Stimulated activated naive CD4-positive, alpha-beta T cell (primary cell): ENCODE results near the gene MAST4.
"Not testable (repeated sequence)": the region's sequence is repeated elsewhere in the genome, so short reads cannot be mapped to it uniquely, and the experiment has no call there.

Source experiments
- DNase-seq, 6 experiments: peaks; one replicate each; lab custom pipeline; 2025; lab: John Stamatoyannopoulos, UW

MAST4 gene

GRCh38 chr5:66744040-66744439, 147.8 kb downstream of the MAST4 start:
- no peak for DNase-seq

- no peak for DNase-seq
These were observed 149.1 kb downstream of the MAST4 start for GRCh38 chr5:66745297-66745696.

- no peak for DNase-seq
These were observed 151.4 kb downstream of the MAST4 start for GRCh38 chr5:66747607-66748006.

DNA sequence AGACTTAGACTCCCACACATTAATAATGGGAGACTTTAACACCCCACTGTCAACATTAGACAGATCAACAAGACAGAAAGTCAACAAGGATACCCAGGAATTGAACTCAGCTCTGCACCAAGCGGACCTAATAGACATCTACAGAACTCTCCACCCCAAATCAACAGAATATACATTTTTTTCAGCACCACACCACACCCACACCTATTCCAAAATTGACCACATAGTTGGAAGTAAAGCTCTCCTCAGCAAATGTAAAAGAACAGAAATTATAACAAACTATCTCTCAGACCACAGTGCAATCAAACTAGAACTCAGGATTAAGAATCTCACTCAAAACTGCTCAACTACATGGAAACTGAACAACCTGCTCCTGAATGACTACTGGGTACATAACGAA, 156.5 kb downstream of the MAST4 start:
- DNase-seq = not testable (repeated sequence)

DNA sequence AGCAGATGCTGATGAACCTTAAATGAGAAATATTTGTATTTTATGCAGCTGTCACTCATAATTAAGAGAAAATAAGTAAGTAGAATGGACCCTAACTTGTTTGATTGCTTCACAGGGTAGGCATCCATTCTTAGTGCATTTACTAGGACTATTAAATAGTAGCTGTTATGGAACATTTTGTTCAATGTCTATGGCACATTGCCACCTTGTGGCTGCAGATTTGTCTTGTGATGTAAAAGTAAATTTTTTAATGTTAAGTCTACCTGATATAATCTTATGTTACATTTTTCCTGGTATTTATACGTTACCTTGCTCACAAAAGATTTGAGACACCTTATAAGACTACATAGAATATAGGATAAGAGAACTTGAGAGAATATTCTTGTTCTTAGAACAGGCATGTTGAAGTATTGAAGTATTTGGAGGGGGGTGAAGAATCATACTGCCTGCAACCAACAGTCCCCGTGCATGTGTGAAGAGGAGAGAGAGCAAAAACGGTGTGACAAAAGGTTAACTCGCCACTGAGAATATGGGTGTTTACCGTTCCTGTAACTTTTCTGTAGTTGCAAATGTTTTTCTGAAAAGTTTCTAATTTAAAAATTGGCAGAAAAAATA, 161.1 kb downstream of the MAST4 start:
- DNase-seq = peak in 2 of 6 experiments; percentile 18 to 28

DNA sequence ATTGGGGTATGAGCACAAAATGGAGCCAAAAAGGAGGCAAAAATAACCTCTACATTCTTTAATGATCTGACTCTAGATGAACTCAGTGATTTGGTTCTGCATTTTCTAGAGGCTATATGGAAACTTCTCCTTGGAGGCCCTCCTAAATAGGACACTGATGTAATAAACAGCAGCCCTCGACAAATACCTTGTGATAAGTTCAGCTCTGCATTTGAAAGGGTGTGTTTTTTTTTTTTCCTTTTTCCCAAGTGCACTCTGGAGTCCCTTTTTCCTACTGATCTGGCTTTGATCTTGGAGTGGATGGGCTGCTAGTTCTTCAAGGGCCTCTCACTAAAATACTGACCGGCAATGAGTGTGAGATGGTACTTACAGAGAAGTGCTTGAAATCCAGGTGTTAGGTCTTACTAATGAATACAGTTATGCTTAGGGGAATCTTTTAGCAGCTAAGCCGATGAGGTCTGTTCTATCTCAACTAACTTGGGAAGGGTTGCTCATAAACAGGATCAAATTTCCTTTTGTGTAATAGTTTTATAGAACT, 161.7 kb downstream of the MAST4 start:
- no peak for DNase-seq

- DNase-seq = no peak
These were observed 173.0 kb downstream of the MAST4 start for GRCh38 chr5:66769030-66769733.

DNA sequence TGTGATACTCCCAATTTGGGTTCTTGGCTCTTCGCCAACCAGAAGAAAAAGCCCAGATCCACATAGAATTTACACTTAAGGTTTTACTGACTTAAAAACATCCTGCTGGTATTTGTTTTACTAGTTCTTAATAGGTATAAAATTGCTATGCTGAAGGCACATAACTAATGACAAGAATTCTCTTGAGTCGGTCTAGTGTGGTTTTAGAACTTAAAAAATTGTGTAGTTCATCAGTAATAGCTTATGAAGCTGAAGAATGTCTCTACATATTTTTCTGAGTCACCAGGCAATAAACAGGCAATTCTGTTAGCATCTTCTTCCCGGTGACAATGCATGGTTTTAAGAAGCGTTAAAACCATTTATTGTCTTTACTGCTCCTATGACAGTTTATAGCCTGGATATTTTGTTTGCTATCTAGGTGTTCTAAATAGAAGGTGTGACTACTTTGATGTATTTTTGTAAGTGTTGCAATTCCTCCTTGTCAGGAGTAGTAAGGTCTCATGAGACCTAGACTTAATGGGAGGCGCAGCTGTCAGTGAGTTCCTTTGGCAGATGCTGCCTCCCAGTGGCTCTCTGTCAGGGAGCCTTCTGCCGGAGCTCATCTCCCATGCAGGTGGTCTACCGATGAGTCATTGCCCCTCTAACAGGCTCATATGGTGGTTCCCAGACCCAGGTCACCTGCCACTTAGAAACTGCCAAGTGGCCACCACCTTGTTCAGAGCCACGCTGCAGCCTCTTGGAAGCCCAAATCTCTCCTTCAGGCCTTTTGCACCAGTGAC, 173.8 kb downstream of the MAST4 start:
- DNase-seq = no peak

DNA sequence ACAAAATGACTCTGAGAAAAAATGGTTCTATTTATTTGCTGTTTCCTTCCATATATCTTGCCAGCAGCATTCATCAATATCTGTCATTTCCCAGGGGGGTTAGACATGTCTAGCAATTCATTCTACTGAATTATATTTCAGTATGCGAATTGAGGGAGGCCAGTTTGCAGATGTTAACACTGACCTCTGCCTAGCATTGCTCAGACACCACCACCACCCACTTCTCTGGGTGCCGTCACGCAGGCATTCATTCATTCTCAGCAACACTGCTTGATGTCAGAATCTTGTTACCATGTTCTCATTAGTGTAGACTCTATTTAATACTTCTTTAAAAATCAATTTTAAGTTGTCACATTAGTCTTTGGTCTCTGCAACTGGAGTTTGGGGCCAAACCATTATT, 181.7 kb downstream of the MAST4 start:
- no peak for DNase-seq

DNA sequence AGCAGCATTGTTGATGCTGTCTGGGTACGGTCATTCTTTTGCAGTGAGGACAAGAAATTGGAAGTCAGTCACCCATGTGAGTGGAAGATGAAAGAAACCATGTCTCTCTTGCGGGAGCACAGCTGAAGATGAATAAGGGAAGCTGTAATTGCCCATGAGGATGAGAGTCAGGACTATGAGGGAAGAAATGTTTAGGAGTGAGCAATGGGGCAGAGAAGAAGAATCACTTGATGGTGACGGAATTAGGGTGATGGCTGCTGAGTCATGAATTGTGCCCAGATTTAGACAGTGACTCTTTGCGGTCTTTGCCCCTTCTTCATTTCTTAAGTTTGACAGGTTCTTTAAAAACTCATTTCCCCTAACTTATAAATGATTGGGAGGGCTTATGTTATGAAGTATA, 183.3 kb downstream of the MAST4 start:
- DNase-seq = no peak

- no peak for DNase-seq
These were observed 192.4 kb downstream of the MAST4 start for GRCh38 chr5:66788556-66788955.

DNA sequence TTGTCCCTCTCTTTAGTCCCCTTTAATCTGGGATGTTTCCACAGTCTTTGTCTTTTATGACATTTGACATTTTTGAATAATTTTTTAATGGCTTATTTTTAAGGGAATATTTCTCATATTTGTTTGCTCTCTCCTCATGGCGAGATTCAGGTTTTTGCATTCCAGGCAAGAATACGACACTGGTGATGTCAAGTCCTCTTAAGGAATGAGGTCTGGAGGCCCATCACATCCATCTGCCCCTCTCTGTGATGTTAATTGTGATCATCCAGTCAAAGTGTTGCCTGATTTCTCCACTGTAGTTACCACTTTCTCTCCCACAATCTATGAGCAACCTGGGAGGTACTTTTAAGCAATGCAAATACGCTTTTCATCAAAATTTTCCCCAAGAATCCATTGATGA, 193.2 kb downstream of the MAST4 start:
- DNase-seq = no peak

DNA sequence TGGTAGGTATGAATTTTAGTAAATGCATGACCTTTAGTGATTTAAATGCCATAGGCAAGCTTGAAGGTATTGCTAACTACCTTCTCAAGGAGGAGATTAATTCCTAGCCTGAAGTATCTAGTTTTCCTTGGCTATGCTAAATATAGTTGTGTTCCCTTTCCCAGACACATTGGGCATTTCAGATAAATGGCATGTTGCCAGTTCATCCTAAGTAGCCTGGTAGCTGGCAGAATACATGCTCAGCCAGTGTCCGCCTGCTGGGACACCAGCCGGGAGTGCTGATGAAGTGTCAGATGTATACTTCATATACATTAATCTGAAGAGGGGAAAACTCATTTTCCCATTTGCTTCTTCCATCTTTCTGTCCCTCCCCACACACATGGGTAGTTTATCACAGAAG, 196.9 kb downstream of the MAST4 start:
- no peak for DNase-seq

GRCh38 chr5:66795682-66796081, 199.5 kb downstream of the MAST4 start:
- DNase-seq = no peak

- no peak for DNase-seq
These were observed 200.4 kb downstream of the MAST4 start for GRCh38 chr5:66796305-66797292.

DNA sequence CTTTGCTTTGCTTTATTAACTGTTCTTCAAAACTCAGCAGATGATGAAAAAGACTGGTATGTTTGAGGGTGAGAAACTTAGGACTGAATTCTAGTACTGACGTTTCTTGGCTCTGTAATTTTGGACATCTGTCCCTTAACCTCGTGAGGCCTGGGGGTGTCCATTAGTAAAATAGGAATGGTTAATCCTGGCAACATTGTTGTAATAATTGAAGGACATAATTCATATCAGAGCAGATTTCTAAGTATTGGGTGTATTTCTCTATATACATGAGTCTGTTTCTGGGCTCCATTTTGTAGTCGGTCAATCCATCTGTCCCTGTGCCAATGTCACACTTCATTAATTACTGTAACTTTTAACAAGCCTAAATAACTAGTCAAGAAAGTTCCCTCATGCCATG, 206.7 kb downstream of the MAST4 start:
- no peak for DNase-seq

DNA sequence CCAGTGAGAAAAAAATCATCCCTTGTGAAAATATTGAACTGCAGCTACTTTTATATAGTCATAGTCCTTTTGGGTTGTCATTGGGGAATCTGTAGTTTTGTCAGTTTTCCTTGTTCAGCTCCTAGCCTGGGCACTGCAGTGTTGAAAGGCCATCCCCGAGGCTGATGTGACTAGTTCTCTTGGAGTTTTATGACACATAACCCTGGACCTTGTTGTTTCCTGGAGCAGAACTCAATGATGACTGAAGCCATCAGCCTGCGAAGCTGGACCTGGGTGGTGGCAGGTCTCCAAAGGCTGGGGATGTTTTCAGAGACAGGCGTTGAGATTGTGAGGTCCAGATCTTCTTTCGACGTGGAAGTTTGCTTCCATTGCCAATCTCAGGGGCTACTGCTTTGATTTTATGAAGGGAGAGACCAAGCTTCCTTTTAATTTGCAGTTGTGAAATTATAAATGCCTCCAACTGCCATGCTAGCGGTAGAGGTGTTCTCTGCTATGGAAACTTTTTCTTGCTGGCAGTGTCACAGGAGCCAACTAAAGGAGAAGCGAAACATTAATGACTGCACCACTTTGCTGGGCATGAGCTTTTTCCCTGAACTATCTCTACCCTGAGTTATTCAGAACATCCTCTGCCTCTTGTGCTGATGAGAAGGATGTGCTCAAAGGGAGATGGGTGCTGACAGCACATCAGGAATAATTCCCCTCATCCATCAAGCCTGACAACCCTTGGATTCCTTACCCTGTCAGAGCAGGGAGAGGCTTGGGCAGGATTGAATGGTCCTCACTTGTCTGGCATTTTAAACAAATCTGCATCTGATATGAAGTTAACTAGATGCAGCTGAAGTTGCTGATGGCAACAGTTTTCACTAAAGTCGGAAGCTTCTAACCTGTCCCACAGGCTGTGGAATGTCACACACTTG, 209.6 kb downstream of the MAST4 start:
- no peak for DNase-seq

GRCh38 chr5:66807743-66808142, 211.6 kb downstream of the MAST4 start:
- DNase-seq = no peak

- no peak for DNase-seq
These were observed 212.5 kb downstream of the MAST4 start for GRCh38 chr5:66808663-66809062.

DNA sequence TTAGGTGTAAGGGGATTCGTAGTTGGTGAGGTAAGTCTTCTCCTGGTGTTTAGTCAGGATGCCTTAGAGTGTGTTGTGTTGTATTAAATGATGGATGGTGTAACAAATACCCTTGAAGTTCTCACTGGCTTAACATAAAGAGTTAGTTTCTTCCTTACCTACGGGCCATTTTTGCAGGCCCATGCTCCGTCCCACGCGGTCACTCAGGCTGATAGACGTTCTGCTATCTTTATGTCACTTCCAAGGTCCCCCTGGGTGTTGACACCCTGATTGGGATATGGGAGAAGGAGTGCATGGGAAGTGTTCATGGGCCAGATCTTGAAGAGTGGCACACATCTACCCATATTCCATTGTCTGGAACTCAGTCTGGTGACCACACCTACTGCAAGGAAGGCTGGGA, 214.0 kb downstream of the MAST4 start:
- no peak for DNase-seq

GRCh38 chr5:66810848-66811261, 214.7 kb downstream of the MAST4 start:
- DNase-seq = no peak
